Measurements from ENCODE around the gene ITPKC.

ITPKC gene

GRCh38 chr19:40737102-40737644 lies 20.3 kb downstream of the ITPKC start:
- no peaks in the 10 kb centered on the region for H3K9me3 ChIP-seq (ENCODE audit: insufficient read depth, low read length)
- H3K36me3 ChIP-seq (ENCODE audit: insufficient read depth, insufficient read length, low read length): peaks cover 48% of the 10 kb centered on the region
- TF ChIP-seq ZNF274 (IDR thresholded peaks at IDR 0.05; ENCODE audit: low read depth, low read length) (no peak), SUZ12 (IDR thresholded peaks at IDR 0.05; ENCODE audit: extremely low read depth, insufficient read depth, insufficient read length) (no peak), YY1 (IDR thresholded peaks at IDR 0.05; ENCODE audit: insufficient read depth, insufficient read length) (no peak)
- DNase-seq (ENCODE audit: low read depth, low spot score): no peak
- H3K27me3 ChIP-seq (ENCODE audit: insufficient read depth, insufficient read length): no peaks in the 10 kb centered on the region
- H3K9ac ChIP-seq (ENCODE audit: insufficient read length, low read depth): no peak overlapping the region
- H3K4me3 ChIP-seq (ENCODE audit: insufficient read length, low read depth): no peak overlapping the region
- H3K4me1 ChIP-seq (ENCODE audit: insufficient read depth, insufficient read length): peaks cover 7% of the 10 kb centered on the region

DNA sequence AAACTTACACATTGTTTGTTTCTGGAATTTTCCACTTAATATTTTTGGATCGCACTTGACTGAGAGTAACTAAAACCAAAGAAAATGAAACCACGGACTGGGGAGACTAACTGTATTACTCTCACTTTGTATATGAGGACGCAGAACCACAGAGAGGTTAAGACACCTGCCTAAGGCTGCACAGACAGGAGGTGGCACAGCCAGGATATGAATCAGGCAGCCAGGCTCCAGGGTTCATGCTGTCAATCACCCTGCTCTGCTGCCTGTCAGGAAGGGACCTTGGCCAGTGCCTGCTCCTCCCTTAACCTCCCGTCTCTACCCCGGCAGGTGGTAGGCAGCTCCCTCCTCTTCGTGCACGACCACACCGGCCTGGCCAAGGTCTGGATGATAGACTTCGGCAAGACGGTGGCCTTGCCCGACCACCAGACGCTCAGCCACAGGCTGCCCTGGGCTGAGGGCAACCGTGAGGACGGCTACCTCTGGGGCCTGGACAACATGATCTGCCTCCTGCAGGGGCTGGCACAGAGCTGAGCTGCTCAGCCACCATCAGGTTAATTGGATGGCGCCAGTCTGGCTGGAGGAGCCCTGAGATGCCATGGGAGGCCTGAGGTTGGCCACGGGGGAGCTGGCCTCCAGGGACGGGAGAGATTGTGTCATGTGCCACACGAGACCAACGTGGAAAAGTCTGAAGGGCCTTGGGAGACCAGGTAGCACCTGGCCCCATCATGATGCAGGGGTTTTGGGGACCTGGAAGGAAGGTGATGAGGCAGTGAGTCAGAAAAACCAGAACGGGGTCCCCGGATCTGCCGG lies 22.3 kb downstream of the ITPKC start:
- peaks cover 14% of the 10 kb centered on the region for H3K4me1 ChIP-seq (ENCODE audit: insufficient read depth, insufficient read length)
- H3K9ac ChIP-seq (ENCODE audit: insufficient read length, low read depth): no peak overlapping the region
- no peaks in the 10 kb centered on the region for H3K9me3 ChIP-seq (ENCODE audit: insufficient read depth, low read length)
- TF ChIP-seq SUZ12 (IDR thresholded peaks at IDR 0.05; ENCODE audit: extremely low read depth, insufficient read depth, insufficient read length): no peak
- TF ChIP-seq ZNF274 (IDR thresholded peaks at IDR 0.05; ENCODE audit: low read depth, low read length): no peak
- no peak for TF ChIP-seq YY1 (IDR thresholded peaks at IDR 0.05; ENCODE audit: insufficient read depth, insufficient read length)
- no peaks in the 10 kb centered on the region for H3K27me3 ChIP-seq (ENCODE audit: insufficient read depth, insufficient read length)
- no peak for DNase-seq (ENCODE audit: low read depth, low spot score)
- H3K4me3 ChIP-seq (ENCODE audit: insufficient read length, low read depth): no peak overlapping the region
- H3K36me3 ChIP-seq (ENCODE audit: insufficient read depth, insufficient read length, low read length): peaks cover 51% of the 10 kb centered on the region

GRCh38 chr19:40739871-40740703 lies 23.2 kb downstream of the ITPKC start:
- Histone ChIP-seq H3K36me3 (ENCODE audit: insufficient read depth, insufficient read length, low read length) (peaks cover 48% of the 10 kb centered on the region), H3K4me3 (ENCODE audit: insufficient read length, low read depth) (no peak overlapping the region), H3K9me3 (ENCODE audit: insufficient read depth, low read length) (no peaks in the 10 kb centered on the region), H3K27me3 (ENCODE audit: insufficient read depth, insufficient read length) (no peaks in the 10 kb centered on the region), H3K9ac (ENCODE audit: insufficient read length, low read depth) (no peak overlapping the region), H3K4me1 (ENCODE audit: insufficient read depth, insufficient read length) (peaks cover 17% of the 10 kb centered on the region)
- TF ChIP-seq YY1 (IDR thresholded peaks at IDR 0.05; ENCODE audit: insufficient read depth, insufficient read length) (no peak), ZNF274 (IDR thresholded peaks at IDR 0.05; ENCODE audit: low read depth, low read length) (no peak), SUZ12 (IDR thresholded peaks at IDR 0.05; ENCODE audit: extremely low read depth, insufficient read depth, insufficient read length) (no peak)
- DNase-seq (ENCODE audit: low read depth, low spot score): no peak

GRCh38 chr19:40740747-40741146 lies 23.8 kb downstream of the ITPKC start:
- Histone ChIP-seq H3K9me3 (ENCODE audit: insufficient read depth, low read length) (no peaks in the 10 kb centered on the region), H3K4me3 (ENCODE audit: insufficient read length, low read depth) (no peak overlapping the region), H3K27me3 (ENCODE audit: insufficient read depth, insufficient read length) (no peaks in the 10 kb centered on the region), H3K36me3 (ENCODE audit: insufficient read depth, insufficient read length, low read length) (peaks cover 42% of the 10 kb centered on the region), H3K9ac (ENCODE audit: insufficient read length, low read depth) (no peak overlapping the region), H3K4me1 (ENCODE audit: insufficient read depth, insufficient read length) (peaks cover 17% of the 10 kb centered on the region)
- TF ChIP-seq YY1 (IDR thresholded peaks at IDR 0.05; ENCODE audit: insufficient read depth, insufficient read length) (no peak), ZNF274 (IDR thresholded peaks at IDR 0.05; ENCODE audit: low read depth, low read length) (no peak), SUZ12 (IDR thresholded peaks at IDR 0.05; ENCODE audit: extremely low read depth, insufficient read depth, insufficient read length) (no peak)
- no peak for DNase-seq (ENCODE audit: low read depth, low spot score)

DNA sequence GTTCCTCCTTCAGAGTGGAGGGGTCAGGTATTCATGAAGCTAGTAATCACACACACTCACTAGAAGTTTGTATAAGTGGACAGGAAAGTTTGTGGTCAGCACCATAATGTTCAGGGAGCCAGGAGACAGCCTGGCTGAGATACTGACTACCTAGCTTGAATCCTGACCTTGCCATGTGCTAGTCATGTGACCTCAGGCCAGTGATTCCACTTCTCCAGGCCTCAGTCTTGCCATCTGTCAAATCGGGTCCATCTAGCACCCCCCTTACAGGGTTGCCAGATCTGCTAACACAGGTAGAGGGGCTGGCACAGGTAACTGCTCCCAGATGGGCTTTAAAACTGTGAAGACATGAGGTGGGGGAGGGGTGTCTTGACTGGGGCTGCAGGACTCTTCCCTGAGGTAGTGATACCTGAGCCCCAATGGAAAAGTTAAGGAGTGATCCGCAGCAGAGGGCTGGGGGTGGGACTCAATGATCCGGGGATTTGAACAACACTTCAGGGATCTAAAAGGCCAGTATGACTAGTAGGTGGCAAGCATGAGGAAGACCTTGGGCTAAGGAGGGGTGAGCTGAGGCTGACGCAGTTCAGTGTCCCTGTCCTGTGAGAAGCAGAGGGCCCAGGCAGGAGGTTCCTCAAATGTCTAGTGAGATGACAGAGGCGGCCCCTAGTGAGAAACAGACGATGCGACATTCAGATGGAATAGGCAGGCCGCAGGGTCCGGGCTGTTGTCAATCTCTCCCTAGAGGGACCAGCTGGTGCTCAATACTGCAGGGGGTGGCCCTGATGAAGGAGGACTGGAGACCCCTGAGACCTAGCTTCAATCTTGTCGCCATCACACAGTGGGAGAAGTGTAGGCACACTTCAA lies 24.8 kb downstream of the ITPKC start:
- no peaks in the 10 kb centered on the region for H3K27me3 ChIP-seq (ENCODE audit: insufficient read depth, insufficient read length)
- peaks cover 40% of the 10 kb centered on the region for H3K36me3 ChIP-seq (ENCODE audit: insufficient read depth, insufficient read length, low read length)
- H3K9ac ChIP-seq (ENCODE audit: insufficient read length, low read depth): no peak overlapping the region
- no peaks in the 10 kb centered on the region for H3K9me3 ChIP-seq (ENCODE audit: insufficient read depth, low read length)
- H3K4me1 ChIP-seq (ENCODE audit: insufficient read depth, insufficient read length): peaks cover 17% of the 10 kb centered on the region
- TF ChIP-seq YY1 (IDR thresholded peaks at IDR 0.05; ENCODE audit: insufficient read depth, insufficient read length) (no peak), SUZ12 (IDR thresholded peaks at IDR 0.05; ENCODE audit: extremely low read depth, insufficient read depth, insufficient read length) (no peak), ZNF274 (IDR thresholded peaks at IDR 0.05; ENCODE audit: low read depth, low read length) (no peak)
- no peak overlapping the region for H3K4me3 ChIP-seq (ENCODE audit: insufficient read length, low read depth)
- DNase-seq (ENCODE audit: low read depth, low spot score): no peak

DNA sequence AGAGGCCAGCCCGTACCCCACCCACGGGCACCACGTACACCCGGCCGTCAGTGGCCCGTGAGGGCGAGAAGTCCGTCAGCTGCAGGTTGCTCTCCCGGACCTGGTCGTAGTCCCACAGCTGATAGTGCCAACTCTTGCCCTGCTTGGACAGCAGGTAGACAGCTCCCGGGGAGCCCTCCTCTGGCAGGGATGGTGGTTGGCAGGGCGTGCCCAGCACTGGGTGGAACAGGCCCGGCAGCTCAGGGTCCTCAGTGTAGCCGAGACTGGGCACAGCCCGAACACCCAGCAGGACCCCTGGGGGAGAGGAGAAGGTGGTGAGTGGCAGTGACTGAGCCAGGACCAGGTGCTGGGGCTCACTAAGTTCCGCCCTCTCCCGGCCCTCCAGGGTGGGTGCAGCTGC lies 25.6 kb downstream of the ITPKC start:
- H3K4me1 ChIP-seq (ENCODE audit: insufficient read depth, insufficient read length): peaks cover 17% of the 10 kb centered on the region
- H3K9me3 ChIP-seq (ENCODE audit: insufficient read depth, low read length): no peaks in the 10 kb centered on the region
- no peak for DNase-seq (ENCODE audit: low read depth, low spot score)
- no peak overlapping the region for H3K9ac ChIP-seq (ENCODE audit: insufficient read length, low read depth)
- no peaks in the 10 kb centered on the region for H3K27me3 ChIP-seq (ENCODE audit: insufficient read depth, insufficient read length)
- no peak overlapping the region for H3K4me3 ChIP-seq (ENCODE audit: insufficient read length, low read depth)
- TF ChIP-seq ZNF274 (IDR thresholded peaks at IDR 0.05; ENCODE audit: low read depth, low read length) (no peak), YY1 (IDR thresholded peaks at IDR 0.05; ENCODE audit: insufficient read depth, insufficient read length) (no peak), SUZ12 (IDR thresholded peaks at IDR 0.05; ENCODE audit: extremely low read depth, insufficient read depth, insufficient read length) (no peak)
- H3K36me3 ChIP-seq (ENCODE audit: insufficient read depth, insufficient read length, low read length): peaks cover 33% of the 10 kb centered on the region
